Large intestine (tissue), 3 donors: ENCODE data around the gene CEP85. TPM values are rescaled to one million over a fixed set of nuclear protein-coding genes. Genes with fewer than 3 reads are reported as not detected.
A peak's percentile ranks its signal among the peaks of the same experiment; 100 is the strongest.
"Not testable (repeated sequence)": the region's sequence is repeated elsewhere in the genome, so short reads cannot be mapped to it uniquely, and the experiment has no call there.

Experiments used
- DNase-seq, 2 donors: peaks; one replicate each; pipeline versions ENCODE4 v3.0.0 to v3.0.0-alpha.2; 2013
- H3K27ac ChIP-seq: one replicate; pipeline ENCODE4 v1.5.1; 2013; ENCODE audit warnings: low read length
- H3K27me3 ChIP-seq: 2 replicates; pipeline ENCODE4 v1.6.1; 2013; ENCODE audit warnings: low read length; ENCODE audit not compliant: control insufficient read depth, insufficient read depth
- H3K36me3 ChIP-seq: 2 replicates; pipeline ENCODE4 v1.6.1; 2013; ENCODE audit warnings: low read length; ENCODE audit not compliant: control insufficient read depth, insufficient read depth
- H3K4me1 ChIP-seq: one replicate; pipeline ENCODE4 v1.6.1; 2013; ENCODE audit warnings: low read length; ENCODE audit not compliant: control insufficient read depth, insufficient read depth
- H3K4me3 ChIP-seq: one replicate; pipeline ENCODE4 v1.5.1; 2013; ENCODE audit warnings: low read length
- H3K9me3 ChIP-seq: one replicate; pipeline ENCODE4 v1.6.1; 2013; ENCODE audit warnings: mild to moderate bottlenecking, low read depth, low read length, moderate library complexity; ENCODE audit not compliant: control insufficient read depth
- WGBS: methylation state at CpG from one replicate; pipeline ENCODE4 v1.1.5; 2013; ENCODE audit warnings: low lambda C conversion rate; ENCODE audit not compliant: insufficient coverage; 5-methylcytosine and 5-hydroxymethylcytosine counted together
- polyA plus RNA-seq: library from polyadenylated mRNA; unstranded; fragments of 120-200 nt; gene quantifications from one replicate; pipeline ENCODE4 v1.2.1, GENCODE V29; 2013

Gene CEP85
- polyA plus RNA-seq, 1 donor = 11.7 TPM

GRCh38 chr1:26302733-26303405 lies 68.9 kb downstream of the CEP85 start:
- Histone ChIP-seq H3K27me3 (no peaks in the 10 kb centered on the region), H3K4me3 (no peak overlapping the region), H3K9me3 (no peaks in the 10 kb centered on the region), H3K36me3 (no peaks in the 10 kb centered on the region), H3K4me1 (peaks cover 18% of the 10 kb centered on the region), H3K27ac (peak overlapping the region; percentile 4)
- no CpG with 5 or more reads among the region's 8 CpGs for WGBS
- peak in 1 of 2 donors; percentile 45 for DNase-seq

DNA sequence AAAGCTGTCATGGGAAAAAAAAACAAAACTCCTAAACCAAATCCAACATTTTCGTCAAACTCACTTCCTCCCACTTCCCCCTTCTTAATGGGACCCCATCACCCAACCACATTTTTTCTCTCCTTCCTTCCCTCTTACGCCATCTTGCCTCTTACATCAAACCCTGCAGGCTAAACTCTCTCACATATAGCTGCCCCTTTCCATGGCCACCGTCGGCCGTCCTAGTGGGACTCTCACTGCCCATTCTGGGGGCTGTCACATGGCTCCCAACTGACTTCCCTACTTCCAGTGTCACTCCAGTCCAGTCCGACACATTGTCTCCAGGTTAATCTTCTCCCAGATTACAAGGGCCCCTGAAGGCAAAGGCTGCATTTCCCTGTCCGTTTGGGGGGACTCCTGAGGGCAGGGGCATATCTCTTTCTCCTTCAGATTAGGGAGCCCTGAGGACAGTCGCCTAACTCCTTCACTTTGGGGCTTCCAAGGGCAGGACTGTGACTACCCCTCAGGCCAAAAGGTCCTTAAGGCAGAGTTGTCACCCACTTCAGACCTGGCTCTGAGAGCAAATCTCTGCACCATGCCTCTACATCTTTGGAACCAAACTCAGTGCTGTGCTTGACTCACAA lies 71.8 kb downstream of the CEP85 start:
- Histone ChIP-seq H3K9me3 (no peaks in the 10 kb centered on the region), H3K27me3 (no peaks in the 10 kb centered on the region), H3K4me1 (peaks cover 18% of the 10 kb centered on the region), H3K36me3 (no peaks in the 10 kb centered on the region), H3K27ac (peak overlapping the region; percentile 43), H3K4me3 (peak overlapping the region; percentile 88)
- WGBS = 17% methylated on average over 1 of the region's 8 CpGs
- peak in 1 of 2 donors; percentile 54 for DNase-seq

DNA sequence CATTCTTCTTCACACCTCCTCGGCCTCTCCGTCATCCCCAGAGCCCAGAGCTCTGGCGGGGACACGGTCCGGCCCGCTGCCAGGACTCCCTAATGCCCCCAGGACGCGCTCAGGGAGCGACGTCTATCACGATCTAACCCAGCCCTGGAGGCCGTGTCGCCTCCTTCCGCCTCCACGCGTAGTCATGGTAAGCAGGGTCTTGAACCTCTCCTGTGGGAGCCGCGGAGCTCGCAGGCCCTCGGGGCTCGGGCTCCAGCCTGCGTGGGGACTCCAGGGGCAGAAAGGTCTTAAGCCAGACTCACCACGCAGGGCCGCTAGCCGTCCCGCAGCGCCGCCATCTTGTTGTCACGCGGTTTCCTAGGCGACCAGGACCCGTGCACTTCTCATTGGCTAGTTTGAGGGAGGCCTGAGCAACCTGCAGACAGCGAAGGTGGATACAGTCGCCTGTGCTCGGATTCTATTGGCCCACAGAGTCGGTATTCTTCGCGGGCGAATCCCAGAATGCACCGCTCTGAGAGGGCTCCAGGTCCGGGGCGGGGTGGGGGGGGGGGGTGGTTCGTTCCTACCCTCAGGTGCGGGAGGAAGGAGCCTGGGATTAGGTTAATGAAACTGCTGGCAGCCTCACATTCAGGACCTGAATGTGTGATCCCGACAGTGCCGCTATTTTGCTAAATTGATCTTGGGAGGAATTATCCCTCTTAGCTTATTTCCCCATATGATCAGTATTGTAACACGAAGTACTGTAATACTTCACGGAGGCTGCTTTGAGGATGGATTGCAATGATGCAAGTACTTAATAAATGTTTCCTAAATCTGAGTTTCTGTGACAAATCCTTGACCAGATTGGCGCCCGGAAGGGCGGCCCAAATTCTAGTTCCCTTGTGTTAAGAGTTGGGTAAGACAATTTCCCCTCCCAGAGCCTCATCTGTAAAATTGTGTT lies 72.6 kb downstream of the CEP85 start, which contains the start of gene UBXN11:
UBXN11 (minus strand) TSS at position 347 of the 940 bp plus-strand sequence. CDS start 3,753 bp downstream, outside the sequence.
- H3K27me3 ChIP-seq = no peaks in the 10 kb centered on the region
- H3K4me1 ChIP-seq = peaks cover 18% of the 10 kb centered on the region
- DNase-seq = peak; percentile 92 to 96
- peak within 1 kb of the TSS; percentile 43 for H3K27ac ChIP-seq
- peak within 1 kb of the TSS; percentile 88 for H3K4me3 ChIP-seq
- no CpG with 5 or more reads among the region's 51 CpGs for WGBS
- H3K9me3 ChIP-seq = no peaks in the 10 kb centered on the region
- no peaks in the 10 kb centered on the region for H3K36me3 ChIP-seq

DNA sequence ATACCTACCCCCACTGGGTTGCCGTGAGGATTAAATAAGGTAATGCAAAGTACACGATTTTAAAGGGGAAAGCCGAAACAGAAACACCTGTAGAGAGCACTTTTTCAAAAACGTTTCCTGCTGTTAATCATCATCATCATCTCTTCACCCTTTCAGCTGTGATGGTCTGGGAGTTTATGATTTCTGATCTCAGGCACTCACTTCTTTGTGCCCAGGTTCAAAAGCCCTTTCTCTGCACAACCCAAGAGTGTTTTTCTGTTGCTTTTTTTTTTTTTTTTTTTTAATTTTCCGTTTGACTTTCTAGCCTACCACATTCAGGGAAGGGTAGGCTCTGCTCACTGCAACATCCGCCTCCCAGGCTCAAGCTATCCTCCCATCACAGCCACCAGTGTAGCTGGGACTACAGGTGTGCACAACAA lies 73.4 kb downstream of the CEP85 start:
- no peak overlapping the region for H3K4me3 ChIP-seq
- 33% methylated on average over 3 of the region's 6 CpGs for WGBS
- peak overlapping the region; percentile 37 for H3K27ac ChIP-seq
- H3K36me3 ChIP-seq = no peaks in the 10 kb centered on the region
- no peak for DNase-seq
- no peaks in the 10 kb centered on the region for H3K9me3 ChIP-seq
- H3K4me1 ChIP-seq = peaks cover 18% of the 10 kb centered on the region
- no peaks in the 10 kb centered on the region for H3K27me3 ChIP-seq

DNA sequence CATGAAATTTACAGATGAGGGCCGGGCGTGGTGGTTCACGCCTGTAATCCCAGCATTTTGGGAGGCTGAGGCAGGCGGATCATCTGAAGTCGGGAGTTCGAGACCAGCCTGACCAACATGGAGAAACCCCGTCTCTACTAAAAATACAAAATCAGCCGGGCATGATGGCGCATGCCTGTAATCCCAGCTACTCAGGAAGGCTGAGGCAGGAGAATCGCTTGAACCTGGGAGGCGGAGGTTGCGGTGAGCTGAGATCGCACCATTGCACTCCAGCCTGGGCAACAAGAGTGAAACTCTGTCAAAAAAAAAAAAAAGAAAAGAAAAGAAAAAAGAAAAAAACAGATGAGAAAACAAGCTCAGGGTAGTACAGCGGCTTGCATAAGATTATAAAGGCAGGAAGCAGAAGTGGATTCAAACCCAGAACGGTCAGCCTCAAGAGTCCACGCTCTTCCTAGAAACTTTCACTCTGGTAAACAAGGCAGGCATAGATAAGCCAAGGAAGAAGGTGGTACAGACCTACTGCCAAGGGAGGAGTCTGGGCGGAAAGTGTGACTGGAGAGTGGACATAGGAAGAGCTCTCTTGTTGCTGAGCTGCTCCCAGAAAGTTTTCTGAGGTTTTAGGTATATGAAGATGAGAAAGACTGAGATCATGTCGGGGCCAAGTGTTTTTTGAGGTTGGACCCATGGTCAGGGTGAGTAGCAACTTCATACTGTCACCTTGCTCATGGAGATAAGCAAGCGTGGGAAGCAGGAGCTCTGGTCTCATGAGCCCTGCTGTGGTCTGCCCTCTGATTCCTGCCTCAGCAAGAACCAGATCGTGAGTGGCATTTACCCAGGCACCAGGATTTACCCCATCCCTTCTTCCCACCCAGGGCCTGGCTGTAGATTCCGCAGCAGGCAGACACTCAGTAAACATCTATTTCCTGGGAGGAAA lies 74.2 kb downstream of the CEP85 start:
- H3K27me3 ChIP-seq, H3K9me3 ChIP-seq, DNase-seq, H3K4me3 ChIP-seq, H3K36me3 ChIP-seq, H3K27ac ChIP-seq: not testable (repeated sequence)
- 85% methylated on average over 6 of the region's 21 CpGs for WGBS
- peaks cover 11% of the 10 kb centered on the region for H3K4me1 ChIP-seq

GRCh38 chr1:26314501-26314900 lies 80.5 kb downstream of the CEP85 start:
- Histone ChIP-seq H3K9me3 (no peaks in the 10 kb centered on the region), H3K4me3 (no peak overlapping the region), H3K27me3 (no peaks in the 10 kb centered on the region), H3K27ac (no peak overlapping the region), H3K36me3 (no peaks in the 10 kb centered on the region), H3K4me1 (no peaks in the 10 kb centered on the region)
- 100% methylated on average over 1 of the region's 5 CpGs for WGBS
- DNase-seq = no peak

DNA sequence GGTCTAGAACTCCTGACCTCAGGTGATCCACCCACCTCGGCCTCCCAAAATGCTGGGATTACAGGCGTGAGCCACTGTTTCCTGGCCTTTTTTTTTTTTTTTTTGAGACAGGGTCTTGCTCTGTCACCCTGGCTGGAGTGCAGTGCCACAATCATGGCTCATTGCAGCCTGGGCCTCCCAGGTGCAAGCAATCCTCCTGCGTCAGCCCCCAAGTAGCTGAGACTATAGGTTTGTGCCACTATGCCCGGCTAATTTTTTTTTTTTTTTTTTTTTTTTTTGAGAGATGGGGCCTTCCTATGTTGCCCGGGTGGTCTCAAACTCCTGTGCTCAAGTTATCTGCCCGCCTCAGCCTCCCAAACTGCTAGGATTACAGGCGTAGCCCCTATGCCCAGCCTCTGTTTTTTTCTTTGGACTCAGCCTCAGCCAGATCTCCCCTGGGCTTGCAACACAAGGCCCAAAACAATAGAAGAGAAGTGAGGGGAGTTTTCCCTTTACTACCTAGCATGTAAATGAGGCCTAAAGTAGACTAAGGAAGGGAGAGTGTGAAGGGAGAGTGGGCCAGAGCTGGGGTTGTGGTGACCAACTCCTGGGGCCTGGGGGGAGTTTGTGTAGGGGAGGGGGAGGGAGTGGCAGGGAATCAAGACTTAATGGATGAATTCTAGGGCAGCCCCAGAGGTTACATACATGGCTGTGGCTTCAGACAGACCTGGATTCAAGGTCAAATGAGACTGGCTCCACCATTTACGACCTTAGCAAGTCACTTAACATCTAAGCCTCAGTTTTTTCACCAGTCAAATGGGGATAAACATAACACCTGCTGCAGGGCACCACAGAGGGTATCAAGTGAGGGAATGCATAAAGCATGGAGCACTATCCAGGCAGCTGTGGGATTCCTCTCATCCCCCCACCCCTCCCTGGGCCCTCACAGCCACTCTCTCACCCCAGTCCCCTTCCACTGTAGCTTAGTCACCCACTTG lies 82.2 kb downstream of the CEP85 start:
- Histone ChIP-seq H3K36me3 (no peaks in the 10 kb centered on the region), H3K4me1 (no peaks in the 10 kb centered on the region), H3K9me3 (no peaks in the 10 kb centered on the region), H3K27ac (no peak overlapping the region), H3K27me3 (no peaks in the 10 kb centered on the region), H3K4me3 (no peak overlapping the region)
- no peak for DNase-seq
- no CpG with 5 or more reads among the region's 8 CpGs for WGBS

DNA sequence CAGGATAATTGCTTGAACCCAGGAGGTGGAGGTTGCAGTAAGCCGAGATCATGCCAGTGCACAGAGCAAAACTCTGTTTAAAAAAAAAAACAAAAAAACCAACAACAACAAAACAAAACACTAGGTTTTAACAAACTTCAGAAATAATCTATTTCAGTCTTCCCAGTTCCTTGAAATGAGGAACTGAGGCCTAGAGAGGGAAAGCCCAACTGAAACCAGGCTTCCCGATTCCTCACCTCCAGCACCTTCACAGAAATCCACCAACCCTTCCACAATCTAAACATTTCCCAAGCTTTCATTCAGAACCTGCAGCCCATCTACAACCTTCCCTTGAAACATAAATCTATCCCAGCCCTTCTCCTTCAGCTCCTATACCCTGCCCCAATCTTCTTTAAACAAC lies 83.1 kb downstream of the CEP85 start:
- Histone ChIP-seq H3K9me3 (no peaks in the 10 kb centered on the region), H3K36me3 (no peaks in the 10 kb centered on the region), H3K27me3 (no peaks in the 10 kb centered on the region), H3K4me1 (peaks cover 3% of the 10 kb centered on the region), H3K27ac (no peak overlapping the region), H3K4me3 (no peak overlapping the region)
- no CpG with 5 or more reads among the region's 2 CpGs for whole genome bisulfite sequencing
- no peak for DNase-seq
